HG02973 (cell line): ENCODE measurements around the gene CYS1.
"Not testable (repeated sequence)": the region's sequence is repeated elsewhere in the genome, so short reads cannot be mapped to it uniquely, and the experiment has no call there.

Source experiments
- ATAC-seq: cut with Tn5 transposase; IDR thresholded peaks from one replicate; pipeline ENCODE4 v1.9.1; 2021; ENCODE audit warnings: moderate library complexity; ENCODE audit not compliant: unreplicated experiment

The CYS1 gene

GRCh38 chr2:10094271-10094814, 14.1 kb upstream of the CYS1 start:
- ATAC-seq = no peak

- ATAC-seq = not testable (repeated sequence)
Measured at GRCh38 chr2:10091889-10092244, 11.7 kb upstream of the CYS1 start.

- no peak for ATAC-seq
Measured at GRCh38 chr2:10091182-10091888, 11.1 kb upstream of the CYS1 start.

GRCh38 chr2:10089565-10090190, 9.5 kb upstream of the CYS1 start:
- ATAC-seq = peak; percentile 36

- ATAC-seq = no peak
Measured at GRCh38 chr2:10087360-10087759, 7.1 kb upstream of the CYS1 start.

GRCh38 chr2:10086950-10087349, 6.7 kb upstream of the CYS1 start:
- no peak for ATAC-seq

- no peak for ATAC-seq
Measured at GRCh38 chr2:10085668-10086059, 5.5 kb upstream of the CYS1 start.

- no peak for ATAC-seq
Measured at GRCh38 chr2:10085043-10085667, 4.9 kb upstream of the CYS1 start.

GRCh38 chr2:10084223-10084865, 4.1 kb upstream of the CYS1 start:
- no peak for ATAC-seq

- ATAC-seq = peak; percentile 37
Measured at GRCh38 chr2:10083692-10084211, 3.5 kb upstream of the CYS1 start.

GRCh38 chr2:10083046-10083445, 2.8 kb upstream of the CYS1 start:
- ATAC-seq = no peak

- ATAC-seq = peak; percentile 9
Measured at GRCh38 chr2:10080536-10081304, 509 bp upstream of the CYS1 start.

- peak; percentile 16 for ATAC-seq
Measured at GRCh38 chr2:10079266-10079869, 843 bp downstream of the CYS1 start.

- no peak for ATAC-seq
Measured at GRCh38 chr2:10078704-10079265, 1.4 kb downstream of the CYS1 start.

- no peak for ATAC-seq
Measured at GRCh38 chr2:10078001-10078400, 2.2 kb downstream of the CYS1 start.

GRCh38 chr2:10076988-10077527, 3.2 kb downstream of the CYS1 start:
- no peak for ATAC-seq

GRCh38 chr2:10076511-10076910, 3.7 kb downstream of the CYS1 start:
- no peak for ATAC-seq

- no peak for ATAC-seq
Measured at GRCh38 chr2:10075571-10076209, 4.5 kb downstream of the CYS1 start.

- no peak for ATAC-seq
Measured at GRCh38 chr2:10075101-10075500, 5.1 kb downstream of the CYS1 start.
